ENCODE data around the gene AMY1A. TPM values are rescaled to one million over a fixed set of nuclear protein-coding genes. Genes with fewer than 3 reads are reported as not detected.
"Not testable (repeated sequence)": the region's sequence is repeated elsewhere in the genome, so short reads cannot be mapped to it uniquely, and the experiment has no call there.

Gene AMY1A
- total RNA-seq (not detected), polyA plus RNA-seq (not detected)
- long read RNA-seq, donor 1, result 0 reads
- long read RNA-seq, donor 2, result 0 reads

DNA sequence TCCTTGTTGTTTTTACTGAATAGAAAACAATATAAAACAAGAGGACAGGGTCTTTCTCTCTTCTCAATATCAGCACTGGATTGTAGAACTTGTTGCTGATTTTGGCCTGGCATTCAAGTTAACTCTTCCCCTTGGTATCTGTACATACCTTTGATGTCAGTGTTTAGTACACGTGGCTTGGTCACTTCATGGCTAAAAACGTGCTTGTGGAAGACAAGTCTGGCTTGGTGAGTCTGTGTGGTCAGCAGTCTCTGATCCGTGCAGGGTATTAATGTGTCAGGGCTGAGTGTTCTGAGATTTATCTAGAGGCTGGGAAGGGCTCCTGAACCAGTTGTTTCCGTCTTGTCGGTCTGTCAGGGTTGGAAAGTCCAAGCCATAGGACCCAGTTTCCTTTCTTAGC is at the start of gene AMY1A:
Gene AMY1A, plus strand, starts transcription at position 301 of the 400 bp plus-strand sequence. CDS start 571 bp downstream, outside the sequence.
- intact Hi-C loops (cut with DNase I); H3K36me3 ChIP-seq (ENCODE audit: insufficient read depth in 1 of 2, low read depth in 1 of 2); H3K4me1 ChIP-seq; H3K27ac ChIP-seq; H3K4me3 ChIP-seq; H3K9me3 ChIP-seq; ATAC-seq; DNase-seq; H3K27me3 ChIP-seq (ENCODE audit: insufficient read depth in 3 of 3, low read length in 2 of 3): not testable (repeated sequence)
- no CpG with 5 or more reads among the region's 5 CpGs for WGBS, 3 donors

DNA sequence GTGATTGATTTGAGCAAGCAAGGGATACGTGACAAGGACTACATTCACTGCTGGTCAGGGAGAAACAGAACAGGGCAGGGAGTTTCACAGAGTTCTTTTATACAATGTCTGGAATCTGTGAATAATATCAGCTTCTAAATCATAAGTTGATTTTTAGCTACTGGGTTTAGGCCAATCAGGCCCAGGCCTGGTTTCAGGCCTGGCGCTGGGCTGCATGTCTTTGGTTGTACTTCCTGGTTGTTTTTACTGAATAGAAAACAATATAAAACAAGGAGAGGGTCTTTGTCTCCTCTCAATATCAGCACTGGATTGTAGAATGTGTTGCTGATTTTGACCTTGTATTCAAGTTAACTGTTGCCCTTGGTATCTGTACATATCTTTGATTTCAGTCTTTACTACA is 39.2 kb upstream of the AMY1A start:
- H3K27me3 ChIP-seq (ENCODE audit: insufficient read depth in 3 of 3, low read length in 2 of 3), result no peaks in the 10 kb centered on the region
- no peaks in the 10 kb centered on the region for H3K4me1 ChIP-seq
- ATAC-seq (no peak), DNase-seq (no peak)
- H3K36me3 ChIP-seq (ENCODE audit: insufficient read depth in 1 of 2, low read depth in 1 of 2), result no peaks in the 10 kb centered on the region
- no peak overlapping the region for H3K4me3 ChIP-seq
- H3K9me3 ChIP-seq, result no peaks in the 10 kb centered on the region
- intact Hi-C loops (cut with DNase I), result no loop called here
- 83 to 98% (median 93%) methylated on average over 2 of the region's 2 CpGs for WGBS, 3 donors
- TF ChIP-seq, protein P1, sequence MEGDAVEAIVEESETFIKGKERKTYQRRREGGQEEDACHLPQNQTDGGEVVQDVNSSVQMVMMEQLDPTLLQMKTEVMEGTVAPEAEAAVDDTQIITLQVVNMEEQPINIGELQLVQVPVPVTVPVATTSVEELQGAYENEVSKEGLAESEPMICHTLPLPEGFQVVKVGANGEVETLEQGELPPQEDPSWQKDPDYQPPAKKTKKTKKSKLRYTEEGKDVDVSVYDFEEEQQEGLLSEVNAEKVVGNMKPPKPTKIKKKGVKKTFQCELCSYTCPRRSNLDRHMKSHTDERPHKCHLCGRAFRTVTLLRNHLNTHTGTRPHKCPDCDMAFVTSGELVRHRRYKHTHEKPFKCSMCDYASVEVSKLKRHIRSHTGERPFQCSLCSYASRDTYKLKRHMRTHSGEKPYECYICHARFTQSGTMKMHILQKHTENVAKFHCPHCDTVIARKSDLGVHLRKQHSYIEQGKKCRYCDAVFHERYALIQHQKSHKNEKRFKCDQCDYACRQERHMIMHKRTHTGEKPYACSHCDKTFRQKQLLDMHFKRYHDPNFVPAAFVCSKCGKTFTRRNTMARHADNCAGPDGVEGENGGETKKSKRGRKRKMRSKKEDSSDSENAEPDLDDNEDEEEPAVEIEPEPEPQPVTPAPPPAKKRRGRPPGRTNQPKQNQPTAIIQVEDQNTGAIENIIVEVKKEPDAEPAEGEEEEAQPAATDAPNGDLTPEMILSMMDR (IDR thresholded peaks at IDR 0.05), result no peak
- H3K27ac ChIP-seq, result no peak overlapping the region

DNA sequence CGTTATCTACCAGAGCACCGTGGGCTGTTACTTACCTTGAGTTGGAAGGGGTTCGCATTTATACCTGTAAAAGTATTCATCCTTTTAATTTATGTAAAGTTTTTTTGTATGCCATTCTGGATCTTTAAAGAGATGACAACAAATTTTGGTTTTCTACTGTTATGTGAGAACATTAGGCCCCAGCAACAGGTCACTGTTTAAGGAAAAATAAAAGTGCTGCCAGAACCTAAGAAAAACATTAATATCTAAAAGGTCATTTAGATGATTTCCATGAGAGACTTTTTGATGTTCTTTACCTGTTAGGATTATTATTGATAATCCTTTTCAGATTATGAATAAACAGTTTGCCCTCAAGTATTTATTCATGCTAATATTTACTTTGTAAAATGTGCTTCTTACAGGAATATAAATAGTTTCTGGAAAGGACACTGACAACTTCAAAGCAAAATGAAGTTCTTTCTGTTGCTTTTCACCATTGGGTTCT is 38.5 kb upstream of the AMY1A start, which contains the start of gene AMY2A:
Gene AMY2A, plus strand, starts transcription at position 434 of the 484 bp plus-strand sequence. Its CDS starts 14 bp downstream, at position 448.
- 87 to 96% (median 91%) methylated on average over 3 of the region's 3 CpGs for WGBS, 3 donors
- DNase-seq; H3K4me1 ChIP-seq; H3K4me3 ChIP-seq; H3K27me3 ChIP-seq (ENCODE audit: insufficient read depth in 3 of 3, low read length in 2 of 3); H3K9me3 ChIP-seq; H3K36me3 ChIP-seq (ENCODE audit: insufficient read depth in 1 of 2, low read depth in 1 of 2); ATAC-seq; intact Hi-C loops (cut with DNase I); H3K27ac ChIP-seq: not testable (repeated sequence)

DNA sequence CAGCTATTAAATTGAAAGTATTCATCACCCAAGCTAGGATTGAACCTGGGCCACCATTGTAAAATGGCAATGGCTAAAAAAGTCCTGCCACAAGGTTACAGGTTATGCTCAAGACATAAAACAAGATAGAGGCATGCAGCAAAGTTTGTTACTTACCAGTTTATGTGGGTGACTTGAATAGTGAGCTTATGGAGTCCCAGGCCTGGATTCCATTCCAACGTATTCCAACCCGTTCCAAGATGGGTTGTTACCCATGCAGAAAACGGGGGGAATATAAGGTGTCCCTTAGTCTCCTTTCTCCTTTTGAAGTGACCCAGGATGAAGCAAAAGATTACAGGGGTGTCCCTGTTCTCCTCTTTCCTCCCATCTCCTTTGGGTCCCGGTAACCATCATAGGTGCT is 28.1 kb upstream of the AMY1A start:
- H3K27me3 ChIP-seq (ENCODE audit: insufficient read depth in 3 of 3, low read length in 2 of 3); H3K4me1 ChIP-seq; H3K9me3 ChIP-seq; intact Hi-C loops (cut with DNase I); H3K36me3 ChIP-seq (ENCODE audit: insufficient read depth in 1 of 2, low read depth in 1 of 2); ATAC-seq; H3K4me3 ChIP-seq; DNase-seq; H3K27ac ChIP-seq: not testable (repeated sequence)
- 77 to 94% (median 89%) methylated on average over 3 of the region's 4 CpGs for WGBS, 3 donors

DNA sequence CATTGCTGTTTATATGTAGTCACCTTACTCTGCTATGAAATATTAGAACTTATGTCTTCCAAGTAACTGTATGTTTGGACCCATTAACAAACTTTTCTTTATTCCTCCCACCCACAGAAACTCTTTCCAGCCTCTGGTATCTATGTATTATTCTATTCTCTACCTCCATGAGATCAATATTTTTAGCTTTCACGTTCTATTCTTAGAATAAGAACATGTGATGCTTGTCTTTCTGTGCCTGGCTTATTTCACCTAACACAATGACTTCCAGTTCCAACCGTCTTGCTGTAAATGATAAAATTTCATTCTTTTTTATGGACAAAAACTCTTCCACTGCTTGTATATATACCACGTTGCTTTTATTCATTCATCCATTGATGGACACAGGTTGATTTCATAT is 14.4 kb upstream of the AMY1A start:
- H3K9me3 ChIP-seq; ATAC-seq; H3K27ac ChIP-seq; DNase-seq; H3K36me3 ChIP-seq (ENCODE audit: insufficient read depth in 1 of 2, low read depth in 1 of 2); H3K4me1 ChIP-seq; H3K4me3 ChIP-seq; intact Hi-C loops (cut with DNase I); H3K27me3 ChIP-seq (ENCODE audit: insufficient read depth in 3 of 3, low read length in 2 of 3): not testable (repeated sequence)
- no CpG with 5 or more reads among the region's 3 CpGs for WGBS, 3 donors

DNA sequence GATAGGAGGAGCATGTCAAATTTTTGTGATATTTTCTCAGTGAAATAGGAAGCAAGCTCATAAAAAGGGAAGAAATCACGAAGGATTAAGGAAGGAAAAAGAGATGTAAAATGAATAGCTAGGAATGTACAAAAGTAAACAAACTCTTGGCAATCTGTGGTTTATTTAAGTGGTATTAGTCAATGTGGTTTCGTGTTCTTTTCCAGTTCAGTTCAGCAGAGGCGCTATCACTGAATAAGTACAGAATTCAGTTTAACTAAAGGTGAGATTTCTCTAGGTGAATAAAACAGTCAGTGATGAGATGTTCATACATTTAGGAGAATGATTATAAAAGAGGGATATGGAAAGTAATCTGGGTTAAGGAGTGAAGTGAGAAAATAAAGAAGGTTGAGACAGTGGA is 11.7 kb upstream of the AMY1A start:
- H3K27ac ChIP-seq; H3K4me3 ChIP-seq; H3K4me1 ChIP-seq; ATAC-seq; DNase-seq; H3K27me3 ChIP-seq (ENCODE audit: insufficient read depth in 3 of 3, low read length in 2 of 3); intact Hi-C loops (cut with DNase I); H3K36me3 ChIP-seq (ENCODE audit: insufficient read depth in 1 of 2, low read depth in 1 of 2); H3K9me3 ChIP-seq: not testable (repeated sequence)
- WGBS, 3 donors, result no CpG with 5 or more reads among the region's 3 CpGs

DNA sequence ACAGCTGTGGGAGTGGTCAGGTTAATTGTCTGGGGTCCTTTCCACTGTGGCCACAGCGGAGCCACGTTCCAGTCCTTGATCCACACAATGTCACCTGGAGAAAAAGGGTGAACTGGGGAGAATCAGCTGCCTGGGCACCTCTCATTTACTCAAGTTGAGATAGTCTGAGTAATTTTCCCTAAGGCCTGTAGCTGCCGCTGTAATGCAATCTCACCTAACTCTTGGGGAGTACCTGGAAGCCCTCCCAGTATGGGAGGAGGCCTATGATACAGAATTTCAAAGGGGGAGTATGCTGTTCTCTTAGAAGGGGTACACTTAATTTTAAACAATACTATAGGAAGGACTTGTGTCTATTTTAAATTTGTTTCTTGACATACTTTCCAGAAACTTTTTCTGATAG is 5.3 kb upstream of the AMY1A start:
- no CpG with 5 or more reads among the region's 3 CpGs for WGBS, 3 donors
- H3K27me3 ChIP-seq (ENCODE audit: insufficient read depth in 3 of 3, low read length in 2 of 3); H3K9me3 ChIP-seq; H3K27ac ChIP-seq; H3K4me1 ChIP-seq; H3K36me3 ChIP-seq (ENCODE audit: insufficient read depth in 1 of 2, low read depth in 1 of 2); ATAC-seq; H3K4me3 ChIP-seq; DNase-seq; intact Hi-C loops (cut with DNase I): not testable (repeated sequence)

DNA sequence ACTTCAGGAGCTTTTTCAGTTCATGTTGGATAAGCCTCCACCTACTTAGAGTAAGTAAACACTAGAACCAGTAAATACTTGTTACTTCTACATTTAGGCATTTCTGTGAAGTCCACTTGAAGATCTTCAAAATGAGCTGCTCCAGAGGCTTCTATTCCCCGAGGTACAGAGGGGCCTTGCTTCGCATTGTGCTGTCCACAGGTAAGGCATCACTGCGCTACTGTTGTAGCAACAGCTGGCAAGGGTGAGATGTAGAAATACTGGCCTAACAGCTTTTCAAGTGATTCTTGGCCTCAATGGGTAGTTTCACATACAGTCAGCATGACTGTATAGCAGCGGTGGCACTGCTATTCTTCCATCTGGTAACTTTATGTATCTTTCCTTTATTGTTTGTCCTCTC is 4.7 kb upstream of the AMY1A start:
- ATAC-seq; H3K27ac ChIP-seq; H3K4me1 ChIP-seq; H3K4me3 ChIP-seq; H3K9me3 ChIP-seq; DNase-seq; H3K36me3 ChIP-seq (ENCODE audit: insufficient read depth in 1 of 2, low read depth in 1 of 2); intact Hi-C loops (cut with DNase I); H3K27me3 ChIP-seq (ENCODE audit: insufficient read depth in 3 of 3, low read length in 2 of 3): not testable (repeated sequence)
- no CpG with 5 or more reads among the region's 4 CpGs for WGBS, 3 donors

DNA sequence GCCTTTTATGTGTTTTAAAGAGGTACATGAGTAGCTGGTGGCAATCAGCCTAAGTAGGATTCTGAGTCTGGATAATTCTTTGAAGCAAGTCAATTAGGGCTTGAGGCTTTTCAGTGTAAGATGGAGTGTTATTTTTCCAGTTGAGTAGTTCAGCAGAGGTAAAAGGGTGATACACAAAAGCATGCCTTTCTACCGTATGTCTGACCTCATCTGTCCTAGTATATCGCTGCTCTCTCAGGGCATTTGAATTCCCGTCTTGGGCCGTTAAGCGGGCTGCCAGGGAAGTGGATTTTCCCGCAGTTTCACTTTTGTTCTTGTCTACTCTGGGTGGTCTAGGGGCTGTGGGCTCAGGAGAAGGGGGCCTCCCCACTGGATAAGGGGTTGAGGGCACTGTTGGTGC is 1.4 kb upstream of the AMY1A start:
- H3K36me3 ChIP-seq (ENCODE audit: insufficient read depth in 1 of 2, low read depth in 1 of 2); ATAC-seq; H3K4me3 ChIP-seq; intact Hi-C loops (cut with DNase I); H3K27me3 ChIP-seq (ENCODE audit: insufficient read depth in 3 of 3, low read length in 2 of 3); DNase-seq; H3K27ac ChIP-seq; H3K9me3 ChIP-seq; H3K4me1 ChIP-seq: not testable (repeated sequence)
- WGBS, 3 donors, result no CpG with 5 or more reads among the region's 6 CpGs

DNA sequence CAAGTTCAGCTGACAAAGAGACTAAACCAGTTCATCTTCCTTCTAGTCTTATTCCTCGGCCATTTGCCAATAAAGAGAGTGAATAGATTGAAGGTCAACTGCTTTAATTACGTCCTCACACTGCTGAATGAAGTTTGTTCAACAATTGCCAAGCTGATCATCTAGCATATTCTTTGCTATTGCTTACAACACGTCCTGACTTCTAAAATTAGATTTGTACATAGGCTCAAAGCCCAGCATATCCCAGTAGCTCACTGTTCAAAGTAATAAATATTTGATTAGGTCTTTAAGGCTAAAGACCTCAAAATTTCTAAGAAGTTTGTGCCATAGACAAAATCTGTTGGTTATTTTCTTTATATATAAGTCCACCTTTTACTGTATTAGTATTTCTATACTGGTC is 20.8 kb downstream of the AMY1A start:
- H3K4me1 ChIP-seq; H3K27me3 ChIP-seq (ENCODE audit: insufficient read depth in 3 of 3, low read length in 2 of 3); H3K9me3 ChIP-seq; ATAC-seq; H3K4me3 ChIP-seq; DNase-seq; H3K36me3 ChIP-seq (ENCODE audit: insufficient read depth in 1 of 2, low read depth in 1 of 2); intact Hi-C loops (cut with DNase I); H3K27ac ChIP-seq: not testable (repeated sequence)
- no CpG with 5 or more reads among the region's 3 CpGs for WGBS, 3 donors

DNA sequence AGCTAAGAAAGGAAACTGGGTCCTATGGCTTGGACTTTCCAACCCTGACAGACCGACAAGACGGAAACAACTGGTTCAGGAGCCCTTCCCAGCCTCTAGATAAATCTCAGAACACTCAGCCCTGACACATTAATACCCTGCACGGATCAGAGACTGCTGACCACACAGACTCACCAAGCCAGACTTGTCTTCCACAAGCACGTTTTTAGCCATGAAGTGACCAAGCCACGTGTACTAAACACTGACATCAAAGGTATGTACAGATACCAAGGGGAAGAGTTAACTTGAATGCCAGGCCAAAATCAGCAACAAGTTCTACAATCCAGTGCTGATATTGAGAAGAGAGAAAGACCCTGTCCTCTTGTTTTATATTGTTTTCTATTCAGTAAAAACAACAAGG is 40.5 kb downstream of the AMY1A start, which contains the start of gene AMY1B:
Gene AMY1B, minus strand, starts transcription at position 101 of the 400 bp plus-strand sequence. CDS start 571 bp downstream, outside the sequence.
- H3K27ac ChIP-seq; intact Hi-C loops (cut with DNase I); ATAC-seq; H3K9me3 ChIP-seq; DNase-seq; H3K4me3 ChIP-seq; H3K27me3 ChIP-seq (ENCODE audit: insufficient read depth in 3 of 3, low read length in 2 of 3); H3K4me1 ChIP-seq; H3K36me3 ChIP-seq (ENCODE audit: insufficient read depth in 1 of 2, low read depth in 1 of 2): not testable (repeated sequence)
- no CpG with 5 or more reads among the region's 5 CpGs for WGBS, 3 donors

Data from psoas muscle (tissue), 8 donors.